ENCODE results near the gene CPSF4L.
A peak's percentile ranks its signal among the peaks of the same experiment; 100 is the strongest.

CPSF4L gene

GRCh38 chr17:73271072-73271471 is 9.4 kb upstream of the CPSF4L start:
- intact Hi-C loops (cut with DNase I): no loop called here
- peak in 3 of 10 donors; percentile 57 to 65 (median 64) for DNase-seq

GRCh38 chr17:73269791-73270190 is 8.1 kb upstream of the CPSF4L start:
- intact Hi-C loops (cut with DNase I): no loop called here

GRCh38 chr17:73269329-73269615 is 7.6 kb upstream of the CPSF4L start:
- intact Hi-C loops (cut with DNase I): no loop called here
- DNase-seq: no peak

More at GRCh38 chr17:73269791-73270190, 8.1 kb upstream of the CPSF4L start:
- DNase-seq: peak in 1 of 10 donors; percentile 4

GRCh38 chr17:73268582-73269328 is 7.1 kb upstream of the CPSF4L start:
- intact Hi-C loops (cut with DNase I): no loop called here
- peak in 4 of 10 donors; percentile 15 to 61 (median 28) for DNase-seq

- intact Hi-C loops (cut with DNase I): no loop called here
- DNase-seq: peak; percentile 49 to 97 (median 74)
Observed at GRCh38 chr17:73267648-73268537, 6.2 kb upstream of the CPSF4L start.

GRCh38 chr17:73266796-73267195 is 5.1 kb upstream of the CPSF4L start:
- intact Hi-C loops (cut with DNase I): no loop called here
- DNase-seq: peak in 3 of 10 donors; percentile 18 to 61 (median 50)

GRCh38 chr17:73265646-73266640 is 4.3 kb upstream of the CPSF4L start:
- peak in 3 of 10 donors; percentile 43 to 52 (median 52) for DNase-seq
- intact Hi-C loops (cut with DNase I): no loop called here

GRCh38 chr17:73264448-73264847 is 2.8 kb upstream of the CPSF4L start:
- intact Hi-C loops (cut with DNase I): loop anchor here (5.0 kb wide), 1 partner anchor 48 kb away; the partner anchor contains the start of gene CDC42EP4
- peak in 2 of 10 donors; percentile 31 to 67 for DNase-seq

- DNase-seq: peak in 4 of 10 donors; percentile 37 to 86 (median 72)
- intact Hi-C loops (cut with DNase I): loop anchor here (5.0 kb wide), 1 partner anchor 49 kb away; the partner anchor contains the start of gene CDC42EP4
Observed at GRCh38 chr17:73262676-73263642, 1.3 kb upstream of the CPSF4L start.

GRCh38 chr17:73261952-73262675 is 434 bp upstream of the CPSF4L start:
- DNase-seq: peak in 9 of 10 donors; percentile 43 to 94 (median 70)
- intact Hi-C loops (cut with DNase I): loop anchor here (5.0 kb wide), 1 partner anchor 50 kb away; the partner anchor contains the start of gene CDC42EP4

- intact Hi-C loops (cut with DNase I): loop anchor here (5.0 kb wide), 1 partner anchor 530 kb away; no protein-coding TSS in a partner anchor
Observed at GRCh38 chr17:73257516-73257915, 4.2 kb downstream of the CPSF4L start.

GRCh38 chr17:73256220-73256619 is 5.5 kb downstream of the CPSF4L start:
- no peak for DNase-seq
- intact Hi-C loops (cut with DNase I): loop anchor here (1.0 to 5.0 kb wide), 2 partner anchors 114 to 529 kb away; no protein-coding TSS in a partner anchor

More at GRCh38 chr17:73257516-73257915, 4.2 kb downstream of the CPSF4L start:
- DNase-seq: no peak

GRCh38 chr17:73255671-73256181 is 6.0 kb downstream of the CPSF4L start:
- intact Hi-C loops (cut with DNase I): loop anchor here (1.0 to 5.0 kb wide), 2 partner anchors 115 to 528 kb away; no protein-coding TSS in a partner anchor
- DNase-seq: peak in 8 of 10 donors; percentile 49 to 92 (median 74)

- no peak for DNase-seq
- intact Hi-C loops (cut with DNase I): no loop called here
Observed at GRCh38 chr17:73251871-73252270, 9.8 kb downstream of the CPSF4L start.

- DNase-seq: no peak
- intact Hi-C loops (cut with DNase I): no loop called here
Observed at GRCh38 chr17:73250851-73251640, 10.6 kb downstream of the CPSF4L start.

GRCh38 chr17:73249700-73250099 is 12.0 kb downstream of the CPSF4L start:
- DNase-seq: no peak
- intact Hi-C loops (cut with DNase I): no loop called here

- DNase-seq: no peak
- intact Hi-C loops (cut with DNase I): no loop called here
Observed at GRCh38 chr17:73248532-73248931, 13.1 kb downstream of the CPSF4L start.
